GM12872 (cell line): ENCODE results near the gene S100A3.

Experiments
- TF ChIP-seq, protein P1 (sequence below): IDR thresholded peaks from 3 replicates; pipeline ENCODE4 v1.5.1; 2011; ENCODE audit warnings: low read depth, mild to moderate bottlenecking, low read length, moderate library complexity; ENCODE audit not compliant: insufficient read depth

Gene S100A3

DNA sequence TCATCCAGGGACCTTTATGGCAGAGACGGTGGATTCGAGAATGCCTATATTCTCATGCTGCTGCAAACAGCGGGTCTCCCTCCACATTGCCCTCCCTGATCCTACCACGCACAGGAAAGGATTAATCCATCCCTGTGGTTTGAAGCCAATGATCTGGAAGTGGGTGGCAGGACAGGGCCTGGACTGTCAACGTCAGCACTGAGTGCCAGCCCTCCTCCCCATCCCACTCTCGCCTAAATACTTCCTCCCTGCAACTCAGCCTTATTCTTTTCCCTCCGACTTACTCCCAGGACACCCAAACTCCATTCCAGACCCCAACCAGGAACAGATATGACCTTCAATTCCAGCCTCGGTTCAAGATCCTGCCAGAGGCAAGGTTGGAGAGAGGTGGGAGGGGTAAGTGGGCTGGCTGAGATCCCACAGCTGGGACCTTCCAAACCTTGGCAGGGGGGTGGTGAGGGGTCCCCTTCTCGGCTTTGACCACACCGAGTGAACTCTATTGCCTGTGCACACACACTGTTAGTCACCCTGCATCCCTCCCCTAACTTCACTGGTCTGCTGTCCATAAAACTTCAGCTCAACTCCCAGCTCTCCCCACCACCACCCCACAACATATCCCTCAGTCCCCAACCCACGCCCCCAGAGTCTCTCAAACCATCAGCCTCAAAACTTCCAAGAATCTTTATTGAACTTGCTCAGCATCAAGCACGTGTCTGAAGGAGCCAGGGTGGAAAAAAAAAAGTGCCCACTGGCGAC lies 5.9 kb downstream of the S100A3 start:
- TF ChIP-seq, protein P1, sequence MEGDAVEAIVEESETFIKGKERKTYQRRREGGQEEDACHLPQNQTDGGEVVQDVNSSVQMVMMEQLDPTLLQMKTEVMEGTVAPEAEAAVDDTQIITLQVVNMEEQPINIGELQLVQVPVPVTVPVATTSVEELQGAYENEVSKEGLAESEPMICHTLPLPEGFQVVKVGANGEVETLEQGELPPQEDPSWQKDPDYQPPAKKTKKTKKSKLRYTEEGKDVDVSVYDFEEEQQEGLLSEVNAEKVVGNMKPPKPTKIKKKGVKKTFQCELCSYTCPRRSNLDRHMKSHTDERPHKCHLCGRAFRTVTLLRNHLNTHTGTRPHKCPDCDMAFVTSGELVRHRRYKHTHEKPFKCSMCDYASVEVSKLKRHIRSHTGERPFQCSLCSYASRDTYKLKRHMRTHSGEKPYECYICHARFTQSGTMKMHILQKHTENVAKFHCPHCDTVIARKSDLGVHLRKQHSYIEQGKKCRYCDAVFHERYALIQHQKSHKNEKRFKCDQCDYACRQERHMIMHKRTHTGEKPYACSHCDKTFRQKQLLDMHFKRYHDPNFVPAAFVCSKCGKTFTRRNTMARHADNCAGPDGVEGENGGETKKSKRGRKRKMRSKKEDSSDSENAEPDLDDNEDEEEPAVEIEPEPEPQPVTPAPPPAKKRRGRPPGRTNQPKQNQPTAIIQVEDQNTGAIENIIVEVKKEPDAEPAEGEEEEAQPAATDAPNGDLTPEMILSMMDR = no peak

DNA sequence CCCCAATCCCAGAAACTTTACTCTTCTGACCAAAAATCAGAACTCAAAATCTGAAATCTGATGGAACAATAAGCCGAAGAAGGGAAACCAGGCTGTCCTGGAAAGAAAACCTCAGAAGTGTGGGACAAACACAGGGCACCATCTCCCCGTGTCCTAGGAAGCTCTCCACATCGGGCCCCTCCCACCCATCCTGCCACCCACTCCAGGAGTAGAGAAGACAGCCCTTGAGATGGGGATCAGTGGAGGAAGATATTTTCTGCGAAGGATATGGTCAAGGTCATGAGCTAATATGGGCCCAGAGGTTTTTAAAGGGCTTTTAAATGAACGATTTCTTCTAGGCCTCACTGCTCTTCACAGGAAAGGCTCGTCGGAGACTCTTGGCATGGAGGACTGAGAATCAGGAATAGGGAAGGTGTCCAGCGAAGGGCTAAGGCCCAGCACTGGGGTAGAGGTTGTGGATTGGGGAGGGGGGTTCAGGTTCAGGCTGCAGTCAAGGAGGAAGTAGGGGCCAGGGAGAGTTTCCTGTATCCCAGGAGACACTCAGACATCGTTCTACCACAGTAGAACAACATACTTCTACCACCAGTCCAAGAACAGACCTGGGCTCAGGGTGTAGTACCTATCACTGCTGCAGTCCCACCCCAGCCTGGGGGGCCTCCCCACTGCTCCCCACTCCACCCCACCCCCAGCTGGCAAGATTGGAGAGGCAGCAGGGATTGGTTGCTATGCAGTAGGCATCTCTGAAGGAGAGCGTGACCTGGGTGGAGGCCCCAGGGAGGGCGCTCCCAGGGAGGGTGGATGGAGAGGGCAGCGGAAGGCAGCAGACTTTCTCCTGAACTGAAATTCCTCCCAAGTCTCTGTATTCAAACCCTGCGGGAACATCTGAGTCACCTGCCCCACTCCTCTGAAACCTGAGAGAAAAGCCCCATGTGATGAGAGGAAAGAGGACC lies 7.1 kb downstream of the S100A3 start:
- TF ChIP-seq, protein P1 = no peak

DNA sequence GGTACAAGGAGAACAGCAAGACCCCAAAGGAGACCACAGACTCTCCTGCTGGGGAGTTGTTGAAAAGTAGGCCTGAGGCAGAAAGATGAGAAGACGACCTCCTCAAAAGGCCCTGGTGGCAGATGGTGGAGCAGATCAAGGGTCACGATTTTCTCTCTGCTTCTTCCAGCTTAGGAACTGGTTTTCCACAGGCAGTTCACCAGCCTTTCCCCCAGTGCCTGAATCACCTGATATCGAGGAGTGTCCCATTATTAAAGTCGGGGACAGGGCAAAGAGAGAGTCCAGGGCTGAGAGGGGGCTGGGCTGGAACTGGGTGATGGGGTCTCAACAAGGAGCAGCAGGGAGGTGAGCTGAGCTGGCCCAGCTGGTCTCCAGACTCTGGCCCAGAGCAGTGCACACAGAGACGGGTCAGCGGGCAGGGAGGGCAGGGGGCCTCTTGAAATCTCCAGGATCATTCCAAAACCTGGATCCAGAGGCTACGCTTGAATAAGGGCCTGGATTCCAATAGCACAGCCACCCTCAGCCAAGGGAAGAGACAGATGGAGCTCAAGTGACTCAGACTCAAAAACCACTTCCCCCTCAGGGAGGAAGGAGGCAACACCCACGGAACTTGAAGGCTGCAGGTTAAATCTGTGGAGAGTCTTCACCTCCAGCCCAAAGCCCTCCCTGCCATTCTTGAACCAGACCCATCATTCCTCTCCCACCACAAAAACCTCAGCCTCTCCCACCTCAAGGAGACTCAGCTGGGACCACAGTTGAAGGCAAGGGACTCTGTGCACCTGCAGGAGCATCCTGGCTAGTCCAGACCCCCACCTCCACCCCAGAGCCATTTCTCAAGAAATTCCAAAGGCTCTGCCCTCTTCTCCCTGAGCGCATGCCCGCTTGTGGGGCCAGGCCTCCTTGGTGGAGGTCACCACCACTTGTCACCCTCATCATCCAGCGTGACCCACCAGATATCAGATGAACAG lies 8.4 kb downstream of the S100A3 start, which contains the start of gene S100A5:
Gene S100A5 (minus strand): TSS at position 541 of the 968 bp plus-strand sequence. CDS start 743 bp downstream, outside the sequence.
- TF ChIP-seq, protein P1 = no peak

DNA sequence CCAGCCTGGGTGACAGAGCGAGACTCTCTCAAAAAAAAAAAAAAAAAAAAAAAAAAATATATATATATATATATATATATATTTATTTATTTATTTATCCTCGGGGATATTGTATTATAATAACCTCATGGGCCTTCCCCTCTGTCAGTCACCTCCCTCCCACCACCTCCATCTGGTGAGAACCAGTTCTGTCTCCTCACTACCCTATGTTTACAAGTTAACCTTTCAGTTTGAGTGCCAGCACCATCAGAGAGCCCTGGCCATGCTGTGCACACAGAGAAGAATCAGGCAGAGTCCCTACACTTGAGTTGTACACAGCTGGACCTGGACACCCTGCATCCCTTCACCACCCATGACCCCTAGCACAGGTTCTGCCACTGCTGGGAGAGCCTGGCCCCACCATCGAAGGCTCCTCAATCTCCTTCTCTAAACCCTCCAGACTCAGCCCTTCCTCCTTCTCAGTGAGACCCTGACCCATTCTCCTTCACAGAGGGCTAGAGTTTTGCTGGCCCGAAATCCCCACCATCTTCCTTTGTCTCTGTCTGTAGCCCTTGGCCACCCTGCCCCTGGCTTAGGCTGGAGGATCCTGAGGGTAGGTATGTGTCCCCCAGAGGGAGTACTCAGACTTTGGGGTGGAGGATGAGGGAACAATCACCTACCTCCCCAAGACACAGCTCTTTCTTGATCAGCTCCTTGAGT lies 9.5 kb downstream of the S100A3 start:
- TF ChIP-seq, protein P1 = no peak

DNA sequence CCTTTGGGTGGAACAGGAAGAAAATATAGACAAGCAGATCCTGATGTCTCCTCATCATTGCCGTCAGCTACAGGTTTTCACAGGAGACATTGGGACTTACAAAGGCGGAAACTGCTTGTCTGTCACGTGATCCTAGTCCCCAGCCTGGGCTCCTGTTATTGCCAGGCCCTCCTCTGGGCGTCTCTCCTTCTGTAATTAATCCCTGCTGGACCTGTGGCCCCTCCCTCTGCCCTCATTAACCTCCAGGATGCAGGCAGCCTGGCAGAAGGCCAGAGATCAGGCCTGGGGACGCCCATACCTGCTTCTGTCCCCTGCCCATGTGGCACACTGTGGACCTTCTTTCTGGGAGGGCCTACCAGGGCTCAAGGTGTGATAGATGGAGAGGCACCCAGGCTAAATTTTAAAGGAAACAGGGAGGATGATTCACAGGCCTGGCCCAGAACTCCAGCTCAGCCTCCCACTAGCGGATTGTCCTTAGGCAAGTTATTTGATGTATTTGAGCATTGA lies 10.7 kb downstream of the S100A3 start:
- TF ChIP-seq, protein P1 = no peak

DNA sequence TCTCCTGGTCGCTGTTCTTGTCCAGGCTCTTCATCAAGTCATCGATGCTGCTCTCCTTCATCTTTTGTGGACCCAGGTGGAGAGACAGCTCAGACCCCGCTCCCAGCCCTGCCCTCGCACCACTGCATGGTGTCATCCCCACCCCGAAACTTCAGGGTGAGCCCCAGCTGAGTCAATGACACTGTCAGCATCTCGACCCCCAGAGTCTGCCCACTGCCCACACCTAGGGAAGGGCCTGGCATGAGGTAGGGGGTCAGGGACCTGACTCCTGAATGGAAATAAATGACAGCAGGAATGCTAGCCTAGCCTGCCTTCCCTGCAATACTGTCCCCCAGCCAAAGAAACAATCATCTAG lies 11.7 kb downstream of the S100A3 start:
- TF ChIP-seq, protein P1 = no peak
